ENCODE data around the gene NTNG2.

NTNG2 gene

DNA sequence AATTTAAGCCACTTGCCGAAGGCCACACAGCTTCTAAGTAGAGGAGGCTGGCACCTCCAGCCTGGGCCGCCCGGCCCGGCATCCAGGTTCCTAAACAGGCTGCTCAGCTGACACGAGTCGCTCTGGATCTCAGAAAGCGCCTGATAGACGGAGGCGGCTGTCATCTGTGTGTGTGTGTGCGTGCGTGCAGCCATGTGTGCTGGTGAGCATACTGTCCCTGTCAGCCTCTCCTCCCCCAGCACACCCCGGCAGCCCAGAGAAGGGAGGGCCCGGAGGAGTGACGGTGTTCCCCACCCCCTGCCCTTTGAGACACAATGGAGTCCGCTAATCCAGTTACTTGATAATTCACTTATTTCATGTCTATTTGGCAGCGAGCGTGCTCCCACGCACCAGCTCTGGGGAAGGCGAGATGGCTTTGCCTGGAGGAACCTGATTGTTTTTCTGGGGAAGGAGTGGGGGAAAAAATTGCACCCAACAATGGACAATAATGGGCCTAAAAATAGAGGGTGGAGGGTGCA lies 20.0 kb downstream of the NTNG2 start:
- H2BK5ac ChIP-seq (ENCODE audit: low read depth, low read length, poor library complexity) = no peak overlapping the region
- no peak overlapping the region for H3K27ac ChIP-seq (ENCODE audit: low read depth, low read length)
- peaks cover 9% of the 10 kb centered on the region for H3K27me3 ChIP-seq (ENCODE audit: insufficient read depth, low read length)
- no peak for DNase-seq
- no peak overlapping the region for H4K8ac ChIP-seq (ENCODE audit: low read depth, low read length)
- no peaks in the 10 kb centered on the region for H3K36me3 ChIP-seq (ENCODE audit: control insufficient read depth in 1 of 2, insufficient read depth in 2 of 2, low read length in 2 of 2)
- H3K4ac ChIP-seq (ENCODE audit: low read depth, low read length) = no peak overlapping the region
- no peak overlapping the region for H2AFZ ChIP-seq (ENCODE audit: insufficient read depth, low read length, poor library complexity)
- WGBS (ENCODE audit: extremely low coverage, insufficient coverage, insufficient read length) = no CpG with 5 or more reads among the region's 19 CpGs
- H2BK12ac ChIP-seq (ENCODE audit: low read length) = no peak overlapping the region
- H3K23ac ChIP-seq (ENCODE audit: low read length) = no peak overlapping the region
- no peak overlapping the region for H2AK5ac ChIP-seq (ENCODE audit: low read length)
- H3K9me3 ChIP-seq (ENCODE audit: insufficient read depth, low read depth, low read length) = no peaks in the 10 kb centered on the region
- H3K18ac ChIP-seq (ENCODE audit: low read length) = no peak overlapping the region
- no peak overlapping the region for H3K14ac ChIP-seq (ENCODE audit: low read length)
- H3K79me1 ChIP-seq (ENCODE audit: low read length) = no peaks in the 10 kb centered on the region
- no peak overlapping the region for H2BK120ac ChIP-seq (ENCODE audit: insufficient read depth, low read length, poor library complexity)
- no peaks in the 10 kb centered on the region for H3K79me2 ChIP-seq (ENCODE audit: control insufficient read depth, insufficient read depth, low read length, poor library complexity)
- H3K4me1 ChIP-seq (ENCODE audit: control insufficient read depth in 1 of 2, insufficient read depth in 2 of 2, low read length in 2 of 2) = peaks cover 0 to 6% of the 10 kb centered on the region in 2 experiments
- no peak overlapping the region for H3K4me3 ChIP-seq (ENCODE audit: low read depth, low read length)
- no peak overlapping the region for H4K91ac ChIP-seq (ENCODE audit: low read depth, low read length)
- H4K12ac ChIP-seq (ENCODE audit: low read depth, low read length) = no peak overlapping the region
- no peak overlapping the region for H3K9ac ChIP-seq (ENCODE audit: low read length)
- H3K4me2 ChIP-seq (ENCODE audit: low read length) = no peak overlapping the region

DNA sequence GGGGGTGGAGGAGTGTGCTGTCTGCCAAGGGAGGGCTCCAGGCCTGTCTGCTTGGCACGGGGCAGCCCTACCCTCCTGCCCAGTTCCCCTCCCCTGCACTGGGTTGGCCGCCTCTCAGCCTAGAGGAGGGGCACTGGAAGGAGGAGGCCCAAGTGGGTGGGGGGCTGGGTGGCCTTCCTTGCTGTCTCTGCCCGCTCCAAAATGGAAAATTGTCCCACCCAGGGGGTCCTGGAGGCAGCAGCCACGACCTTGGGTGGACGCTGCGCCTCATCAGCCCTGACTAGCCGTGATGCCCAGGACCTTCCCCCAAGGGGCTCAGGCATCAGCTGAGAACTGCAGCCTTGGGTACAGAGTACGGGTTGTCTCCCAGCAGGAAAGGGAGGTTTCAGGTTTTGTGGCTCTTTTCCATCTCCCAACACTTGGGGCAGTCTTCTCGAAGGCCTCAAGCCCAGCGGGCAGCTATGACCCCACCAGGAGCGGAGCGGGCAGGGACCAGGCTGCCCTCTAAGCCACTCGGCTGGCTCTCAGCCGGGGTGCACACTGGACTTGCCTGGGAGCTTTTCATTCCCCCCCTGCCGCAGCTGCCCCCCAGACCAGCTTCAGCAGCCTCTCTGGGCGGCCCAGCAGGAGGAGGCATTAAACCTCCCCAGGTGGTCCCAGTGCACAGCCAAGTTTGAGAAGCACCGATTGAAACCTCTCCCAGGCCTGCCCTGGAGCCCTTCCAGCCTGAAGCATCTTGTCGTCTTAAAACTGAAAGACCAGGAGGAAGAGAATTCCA lies 20.6 kb downstream of the NTNG2 start:
- no CpG with 5 or more reads among the region's 18 CpGs for WGBS (ENCODE audit: extremely low coverage, insufficient coverage, insufficient read length)
- no peak overlapping the region for H3K9ac ChIP-seq (ENCODE audit: low read length)

DNA sequence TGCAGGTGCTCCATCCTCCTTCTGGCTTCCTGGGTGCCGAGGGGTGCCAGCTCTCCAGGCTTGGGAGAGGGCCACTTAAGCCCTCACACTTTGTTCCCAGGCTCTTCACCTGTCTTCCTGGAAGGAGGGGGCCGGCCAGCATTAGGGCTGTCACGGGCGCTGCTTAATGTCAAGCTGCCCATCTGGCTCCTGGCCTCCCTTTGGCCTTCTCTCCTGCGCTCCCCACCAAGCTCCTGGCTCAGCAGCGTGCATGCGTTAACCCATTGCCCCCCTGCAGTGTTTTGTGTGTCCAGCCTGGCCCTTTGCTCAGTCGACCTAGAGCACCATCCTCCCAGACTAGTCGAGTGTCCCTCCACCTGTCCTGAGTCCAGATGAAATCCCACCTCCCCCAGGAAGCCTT lies 21.3 kb downstream of the NTNG2 start:
- Histone ChIP-seq H4K8ac (ENCODE audit: low read depth, low read length) (no peak overlapping the region), H3K4me3 (ENCODE audit: low read depth, low read length) (no peak overlapping the region), H3K9ac (ENCODE audit: low read length) (no peak overlapping the region), H2BK12ac (ENCODE audit: low read length) (no peak overlapping the region), H4K12ac (ENCODE audit: low read depth, low read length) (no peak overlapping the region), H3K4me2 (ENCODE audit: low read length) (no peak overlapping the region), H3K27me3 (ENCODE audit: insufficient read depth, low read length) (peaks cover 16% of the 10 kb centered on the region), H2AFZ (ENCODE audit: insufficient read depth, low read length, poor library complexity) (no peak overlapping the region), H3K27ac (ENCODE audit: low read depth, low read length) (no peak overlapping the region), H3K79me1 (ENCODE audit: low read length) (no peaks in the 10 kb centered on the region), H3K36me3 (ENCODE audit: control insufficient read depth in 1 of 2, insufficient read depth in 2 of 2, low read length in 2 of 2) (no peaks in the 10 kb centered on the region), H4K91ac (ENCODE audit: low read depth, low read length) (no peak overlapping the region), H3K18ac (ENCODE audit: low read length) (no peak overlapping the region), H2AK5ac (ENCODE audit: low read length) (no peak overlapping the region), H2BK120ac (ENCODE audit: insufficient read depth, low read length, poor library complexity) (no peak overlapping the region), H3K14ac (ENCODE audit: low read length) (no peak overlapping the region), H3K79me2 (ENCODE audit: control insufficient read depth, insufficient read depth, low read length, poor library complexity) (no peaks in the 10 kb centered on the region), H2BK5ac (ENCODE audit: low read depth, low read length, poor library complexity) (no peak overlapping the region), H3K4ac (ENCODE audit: low read depth, low read length) (no peak overlapping the region), H3K23ac (ENCODE audit: low read length) (no peak overlapping the region), H3K9me3 (ENCODE audit: insufficient read depth, low read depth, low read length) (no peaks in the 10 kb centered on the region), H3K4me1 (ENCODE audit: control insufficient read depth in 1 of 2, insufficient read depth in 2 of 2, low read length in 2 of 2) (peaks cover 0 to 6% of the 10 kb centered on the region in 2 experiments)
- DNase-seq = no peak
- no CpG with 5 or more reads among the region's 9 CpGs for WGBS (ENCODE audit: extremely low coverage, insufficient coverage, insufficient read length)

More for the DNA sequence above, 20.6 kb downstream of the NTNG2 start:
- Histone ChIP-seq H2AFZ (ENCODE audit: insufficient read depth, low read length, poor library complexity) (no peak overlapping the region), H2BK12ac (ENCODE audit: low read length) (no peak overlapping the region), H3K4me1 (ENCODE audit: control insufficient read depth in 1 of 2, insufficient read depth in 2 of 2, low read length in 2 of 2) (peaks cover 0 to 6% of the 10 kb centered on the region in 2 experiments), H3K27me3 (ENCODE audit: insufficient read depth, low read length) (peaks cover 13% of the 10 kb centered on the region), H4K8ac (ENCODE audit: low read depth, low read length) (no peak overlapping the region), H3K79me1 (ENCODE audit: low read length) (no peaks in the 10 kb centered on the region), H2AK5ac (ENCODE audit: low read length) (no peak overlapping the region), H4K12ac (ENCODE audit: low read depth, low read length) (no peak overlapping the region), H3K4ac (ENCODE audit: low read depth, low read length) (no peak overlapping the region), H3K27ac (ENCODE audit: low read depth, low read length) (no peak overlapping the region), H4K91ac (ENCODE audit: low read depth, low read length) (no peak overlapping the region), H3K23ac (ENCODE audit: low read length) (no peak overlapping the region), H3K14ac (ENCODE audit: low read length) (no peak overlapping the region), H3K18ac (ENCODE audit: low read length) (no peak overlapping the region), H2BK120ac (ENCODE audit: insufficient read depth, low read length, poor library complexity) (no peak overlapping the region), H3K9me3 (ENCODE audit: insufficient read depth, low read depth, low read length) (no peaks in the 10 kb centered on the region), H3K36me3 (ENCODE audit: control insufficient read depth in 1 of 2, insufficient read depth in 2 of 2, low read length in 2 of 2) (no peaks in the 10 kb centered on the region), H3K4me2 (ENCODE audit: low read length) (no peak overlapping the region), H2BK5ac (ENCODE audit: low read depth, low read length, poor library complexity) (no peak overlapping the region), H3K4me3 (ENCODE audit: low read depth, low read length) (no peak overlapping the region), H3K79me2 (ENCODE audit: control insufficient read depth, insufficient read depth, low read length, poor library complexity) (no peaks in the 10 kb centered on the region)
- no peak for DNase-seq

DNA sequence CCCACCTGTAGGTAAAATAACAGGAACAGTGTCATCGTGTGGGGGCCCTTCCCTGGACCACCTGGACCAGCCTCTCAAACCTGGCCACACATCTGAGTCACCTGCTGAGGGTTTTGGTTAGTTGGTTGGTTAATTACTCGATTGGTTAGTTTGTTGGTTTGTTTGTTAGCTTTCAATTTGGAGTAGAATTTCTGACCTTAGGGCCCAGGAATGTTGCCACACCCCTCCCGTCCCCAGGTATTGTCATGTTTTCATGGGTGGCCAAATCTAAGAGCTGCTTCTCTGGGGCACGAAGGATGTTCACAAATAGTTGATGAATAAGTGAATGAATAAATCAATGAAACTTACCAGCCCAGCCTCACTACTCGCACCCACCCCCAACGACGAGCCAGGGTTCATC lies 21.9 kb downstream of the NTNG2 start:
- no peak overlapping the region for H3K9ac ChIP-seq (ENCODE audit: low read length)
- no peak overlapping the region for H2BK5ac ChIP-seq (ENCODE audit: low read depth, low read length, poor library complexity)
- H2AFZ ChIP-seq (ENCODE audit: insufficient read depth, low read length, poor library complexity) = no peak overlapping the region
- H4K8ac ChIP-seq (ENCODE audit: low read depth, low read length) = no peak overlapping the region
- no peak overlapping the region for H3K4me3 ChIP-seq (ENCODE audit: low read depth, low read length)
- no peak overlapping the region for H3K4ac ChIP-seq (ENCODE audit: low read depth, low read length)
- H3K9me3 ChIP-seq (ENCODE audit: insufficient read depth, low read depth, low read length) = no peaks in the 10 kb centered on the region
- H3K14ac ChIP-seq (ENCODE audit: low read length) = no peak overlapping the region
- H3K36me3 ChIP-seq (ENCODE audit: control insufficient read depth in 1 of 2, insufficient read depth in 2 of 2, low read length in 2 of 2) = no peaks in the 10 kb centered on the region
- peaks cover 0 to 6% of the 10 kb centered on the region in 2 experiments for H3K4me1 ChIP-seq (ENCODE audit: control insufficient read depth in 1 of 2, insufficient read depth in 2 of 2, low read length in 2 of 2)
- H3K79me2 ChIP-seq (ENCODE audit: control insufficient read depth, insufficient read depth, low read length, poor library complexity) = no peaks in the 10 kb centered on the region
- WGBS (ENCODE audit: extremely low coverage, insufficient coverage, insufficient read length) = no CpG with 5 or more reads among the region's 7 CpGs
- H3K79me1 ChIP-seq (ENCODE audit: low read length) = no peaks in the 10 kb centered on the region
- no peak for DNase-seq
- H3K4me2 ChIP-seq (ENCODE audit: low read length) = no peak overlapping the region
- no peak overlapping the region for H3K18ac ChIP-seq (ENCODE audit: low read length)
- H3K27ac ChIP-seq (ENCODE audit: low read depth, low read length) = no peak overlapping the region
- H3K23ac ChIP-seq (ENCODE audit: low read length) = no peak overlapping the region
- H4K91ac ChIP-seq (ENCODE audit: low read depth, low read length) = no peak overlapping the region
- no peak overlapping the region for H4K12ac ChIP-seq (ENCODE audit: low read depth, low read length)
- no peak overlapping the region for H2BK12ac ChIP-seq (ENCODE audit: low read length)
- H2AK5ac ChIP-seq (ENCODE audit: low read length) = no peak overlapping the region
- H2BK120ac ChIP-seq (ENCODE audit: insufficient read depth, low read length, poor library complexity) = no peak overlapping the region
- peaks cover 16% of the 10 kb centered on the region for H3K27me3 ChIP-seq (ENCODE audit: insufficient read depth, low read length)

All from trophoblast cell (in vitro differentiated cells and primary cell).